ENCODE data around the gene MC1R.

MC1R gene

GRCh38 chr16:89946515-89946914 is 27.9 kb downstream of the MC1R start:
- no peak for DNase-seq (ENCODE audit: insufficient read length, low spot score)
- FAIRE-seq = no peak
- TF ChIP-seq POLR2AphosphoS5 (IDR thresholded peaks at IDR 0.05; ENCODE audit: low read depth, low read length) (no peak), TAF1 (IDR thresholded peaks at IDR 0.05; ENCODE audit: low read depth, low read length) (no peak), PAX5 (IDR thresholded peaks at IDR 0.05; ENCODE audit: insufficient read depth, low read length, severe bottlenecking) (no peak), POLR2A (IDR thresholded peaks at IDR 0.05; ENCODE audit: low read depth, low read length) (no peak), POU2F2 (IDR thresholded peaks at IDR 0.05; ENCODE audit: low read depth, low read length) (no peak), SPI1 (IDR thresholded peaks at IDR 0.05; ENCODE audit: low read depth, low read length) (no peak)

GRCh38 chr16:89949121-89949742 is 30.6 kb downstream of the MC1R start:
- TF ChIP-seq TAF1 (IDR thresholded peaks at IDR 0.05; ENCODE audit: low read depth, low read length) (no peak), POU2F2 (IDR thresholded peaks at IDR 0.05; ENCODE audit: low read depth, low read length) (no peak), POLR2AphosphoS5 (IDR thresholded peaks at IDR 0.05; ENCODE audit: low read depth, low read length) (no peak), PAX5 (IDR thresholded peaks at IDR 0.05; ENCODE audit: insufficient read depth, low read length, severe bottlenecking) (no peak), SPI1 (IDR thresholded peaks at IDR 0.05; ENCODE audit: low read depth, low read length) (no peak), POLR2A (IDR thresholded peaks at IDR 0.05; ENCODE audit: low read depth, low read length) (no peak)
- DNase-seq (ENCODE audit: insufficient read length, low spot score) (no peak), FAIRE-seq (no peak)

GRCh38 chr16:89949756-89950155 is 31.1 kb downstream of the MC1R start:
- TF ChIP-seq TAF1 (IDR thresholded peaks at IDR 0.05; ENCODE audit: low read depth, low read length) = no peak
- no peak for TF ChIP-seq SPI1 (IDR thresholded peaks at IDR 0.05; ENCODE audit: low read depth, low read length)
- no peak for TF ChIP-seq PAX5 (IDR thresholded peaks at IDR 0.05; ENCODE audit: insufficient read depth, low read length, severe bottlenecking)
- TF ChIP-seq POU2F2 (IDR thresholded peaks at IDR 0.05; ENCODE audit: low read depth, low read length) = no peak
- no peak for TF ChIP-seq POLR2A (IDR thresholded peaks at IDR 0.05; ENCODE audit: low read depth, low read length)
- no peak for TF ChIP-seq POLR2AphosphoS5 (IDR thresholded peaks at IDR 0.05; ENCODE audit: low read depth, low read length)
- FAIRE-seq (no peak), DNase-seq (ENCODE audit: insufficient read length, low spot score) (no peak)

GRCh38 chr16:89951509-89951908 is 32.8 kb downstream of the MC1R start:
- TF ChIP-seq POLR2AphosphoS5 (IDR thresholded peaks at IDR 0.05; ENCODE audit: low read depth, low read length) (no peak), TAF1 (IDR thresholded peaks at IDR 0.05; ENCODE audit: low read depth, low read length) (no peak), PAX5 (IDR thresholded peaks at IDR 0.05; ENCODE audit: insufficient read depth, low read length, severe bottlenecking) (no peak), SPI1 (IDR thresholded peaks at IDR 0.05; ENCODE audit: low read depth, low read length) (no peak), POU2F2 (IDR thresholded peaks at IDR 0.05; ENCODE audit: low read depth, low read length) (no peak), POLR2A (IDR thresholded peaks at IDR 0.05; ENCODE audit: low read depth, low read length) (no peak)
- no peak for FAIRE-seq
- DNase-seq (ENCODE audit: insufficient read length, low spot score) = no peak

GRCh38 chr16:89952049-89952448 is 33.4 kb downstream of the MC1R start:
- no peak for TF ChIP-seq TAF1 (IDR thresholded peaks at IDR 0.05; ENCODE audit: low read depth, low read length)
- no peak for TF ChIP-seq POLR2A (IDR thresholded peaks at IDR 0.05; ENCODE audit: low read depth, low read length)
- TF ChIP-seq PAX5 (IDR thresholded peaks at IDR 0.05; ENCODE audit: insufficient read depth, low read length, severe bottlenecking) = no peak
- no peak for TF ChIP-seq POU2F2 (IDR thresholded peaks at IDR 0.05; ENCODE audit: low read depth, low read length)
- no peak for TF ChIP-seq SPI1 (IDR thresholded peaks at IDR 0.05; ENCODE audit: low read depth, low read length)
- TF ChIP-seq POLR2AphosphoS5 (IDR thresholded peaks at IDR 0.05; ENCODE audit: low read depth, low read length) = no peak
- FAIRE-seq = no peak
- DNase-seq (ENCODE audit: insufficient read length, low spot score) = no peak

- no peak for DNase-seq (ENCODE audit: insufficient read length, low spot score)
- no peak for TF ChIP-seq SPI1 (IDR thresholded peaks at IDR 0.05; ENCODE audit: low read depth, low read length)
- TF ChIP-seq TAF1 (IDR thresholded peaks at IDR 0.05; ENCODE audit: low read depth, low read length) = no peak
- no peak for TF ChIP-seq PAX5 (IDR thresholded peaks at IDR 0.05; ENCODE audit: insufficient read depth, low read length, severe bottlenecking)
- no peak for TF ChIP-seq POLR2A (IDR thresholded peaks at IDR 0.05; ENCODE audit: low read depth, low read length)
- no peak for TF ChIP-seq POU2F2 (IDR thresholded peaks at IDR 0.05; ENCODE audit: low read depth, low read length)
- TF ChIP-seq POLR2AphosphoS5 (IDR thresholded peaks at IDR 0.05; ENCODE audit: low read depth, low read length) = no peak
- FAIRE-seq = peak; percentile 13
Measured at GRCh38 chr16:89952551-89952950, 33.9 kb downstream of the MC1R start.

- TF ChIP-seq SPI1 (IDR thresholded peaks at IDR 0.05; ENCODE audit: low read depth, low read length) = peak; percentile 98
- TF ChIP-seq POU2F2 (IDR thresholded peaks at IDR 0.05; ENCODE audit: low read depth, low read length) = 0 out of 2 replicates have a peak, but pooled peaks have one; percentile 21
- TF ChIP-seq POLR2A (IDR thresholded peaks at IDR 0.05; ENCODE audit: low read depth, low read length) = no peak
- peak; percentile 74 for DNase-seq (ENCODE audit: insufficient read length, low spot score)
- FAIRE-seq = peak; percentile 93
Measured at GRCh38 chr16:89953671-89954406, 35.2 kb downstream of the MC1R start.

GRCh38 chr16:89954462-89954861 is 35.8 kb downstream of the MC1R start:
- no peak for TF ChIP-seq SPI1 (IDR thresholded peaks at IDR 0.05; ENCODE audit: low read depth, low read length)
- no peak for TF ChIP-seq POLR2AphosphoS5 (IDR thresholded peaks at IDR 0.05; ENCODE audit: low read depth, low read length)
- TF ChIP-seq PAX5 (IDR thresholded peaks at IDR 0.05; ENCODE audit: insufficient read depth, low read length, severe bottlenecking) = no peak
- TF ChIP-seq POU2F2 (IDR thresholded peaks at IDR 0.05; ENCODE audit: low read depth, low read length) = no peak
- no peak for TF ChIP-seq POLR2A (IDR thresholded peaks at IDR 0.05; ENCODE audit: low read depth, low read length)
- no peak for TF ChIP-seq TAF1 (IDR thresholded peaks at IDR 0.05; ENCODE audit: low read depth, low read length)
- DNase-seq (ENCODE audit: insufficient read length, low spot score) (no peak), FAIRE-seq (no peak)

GRCh38 chr16:89955001-89955685 is 36.5 kb downstream of the MC1R start:
- no peak for FAIRE-seq
- TF ChIP-seq PAX5 (IDR thresholded peaks at IDR 0.05; ENCODE audit: insufficient read depth, low read length, severe bottlenecking) (no peak), TAF1 (IDR thresholded peaks at IDR 0.05; ENCODE audit: low read depth, low read length) (no peak), SPI1 (IDR thresholded peaks at IDR 0.05; ENCODE audit: low read depth, low read length) (no peak), POLR2A (IDR thresholded peaks at IDR 0.05; ENCODE audit: low read depth, low read length) (no peak), POLR2AphosphoS5 (IDR thresholded peaks at IDR 0.05; ENCODE audit: low read depth, low read length) (no peak), POU2F2 (IDR thresholded peaks at IDR 0.05; ENCODE audit: low read depth, low read length) (no peak)
- DNase-seq (ENCODE audit: insufficient read length, low spot score) = no peak

Data from GM12891 (cell line).